CD4-positive, alpha-beta T cell (primary cell): Measurements from ENCODE around the gene PCGF3. TPM values are rescaled to one million over a fixed set of nuclear protein-coding genes. Genes with fewer than 3 reads are reported as not detected.
A peak's percentile ranks its signal among the peaks of the same experiment; 100 is the strongest.

ENCODE experiments used
- ATAC-seq: fragments of 200-7000 bp; cut with Tn5 transposase; one replicate; pipeline ENCODE4 v1.10.0; 2022; ENCODE audit warnings: mild to moderate bottlenecking; ENCODE audit not compliant: poor library complexity
- CTCF ChIA-PET: fragments of 350-600 bp; sonication (Branson Sonifier 250); formaldehyde crosslinking; loops from one replicate; lab custom pipeline; 2021; ENCODE audit warnings: antibody characterized with exemption, inconsistent platforms; lab: Charles Lee
- POLR2A ChIA-PET: fragments of 350-600 bp; sonication (Branson Sonifier 250); formaldehyde crosslinking; loops from one replicate; lab custom pipeline; 2021; ENCODE audit warnings: antibody characterized with exemption, inconsistent platforms; lab: Charles Lee
- DNase-seq, 14 experiments: peaks; one replicate each; pipeline ENCODE4 v3.0.0-alpha.2; 2013 to 2020; ENCODE audit warnings: mixed read lengths in 2 of 14
- H3K27ac ChIP-seq, 2 donors: one replicate each; pipeline versions ENCODE4 v1.5.1 to v1.7.0; 2013; ENCODE audit warnings: low read length in 2 of 2, low read depth in 1 of 2, mild to moderate bottlenecking in 1 of 2
- H3K27me3 ChIP-seq, 2 experiments: 1 replicate in 1 of 2; 2 replicates in 1 of 2; pipeline versions ENCODE4 v1.6.1 to v1.7.0; 2013; ENCODE audit warnings: low read length in 2 of 2, control low read depth in 1 of 2, mild to moderate bottlenecking in 1 of 2, moderate library complexity in 1 of 2; ENCODE audit not compliant: insufficient read depth in 2 of 2, control insufficient read depth in 1 of 2
- H3K36me3 ChIP-seq: one replicate; pipeline ENCODE4 v1.6.1; 2013; ENCODE audit warnings: low read length, control low read depth; ENCODE audit not compliant: insufficient read depth
- H3K4me1 ChIP-seq: one replicate; pipeline ENCODE4 v1.6.1; 2013; ENCODE audit warnings: low read length, control low read depth; ENCODE audit not compliant: insufficient read depth
- H3K4me3 ChIP-seq: one replicate; pipeline ENCODE4 v1.5.1; 2013; ENCODE audit warnings: mild to moderate bottlenecking, low read length, moderate library complexity
- H3K9me3 ChIP-seq, 2 experiments: 1 replicate in 1 of 2; 2 replicates in 1 of 2; pipeline versions ENCODE4 v1.6.1 to v1.7.0; 2013; ENCODE audit warnings: low read length in 2 of 2, mild to moderate bottlenecking in 2 of 2, control low read depth in 1 of 2, moderate library complexity in 1 of 2; ENCODE audit not compliant: control insufficient read depth in 1 of 2, insufficient read depth in 1 of 2
- H3K27ac Mint-ChIP-seq: one replicate; pipeline ENCODE4 v1.8.0; 2020; ENCODE audit warnings: mixed read lengths
- H3K27me3 Mint-ChIP-seq: one replicate; pipeline ENCODE4 v1.8.0; 2021; ENCODE audit warnings: mixed read lengths
- H3K36me3 Mint-ChIP-seq: one replicate; pipeline ENCODE4 v1.8.0; 2021; ENCODE audit warnings: low read depth, mixed read lengths
- H3K4me1 Mint-ChIP-seq: one replicate; pipeline ENCODE4 v1.8.0; 2021; ENCODE audit warnings: low read depth, mixed read lengths
- H3K4me3 Mint-ChIP-seq: one replicate; pipeline ENCODE4 v1.8.0; 2020; ENCODE audit warnings: mild to moderate bottlenecking, mixed read lengths
- H3K9me3 Mint-ChIP-seq: one replicate; pipeline ENCODE4 v1.8.0; 2020; ENCODE audit warnings: mixed read lengths
- intact Hi-C, 2 experiments: fragments of 100-400 bp; cut with DNase I in 1 of 2; cut with micrococcal nuclease in 1 of 2; formaldehyde crosslinking; loops; one replicate each; pipeline versions ENCODE4 v1.15.1 to v1.9.0; 2023 to 2025; cut with DNase I, micrococcal nuclease
- total RNA-seq, 174 experiments: library from RNA in 2 of 174; stranded (reverse) in 2 of 174; gene quantifications; one replicate each; pipeline ENCODE4 v1.2.3 and lab custom pipeline; 2021 to 2026
- TF ChIP-seq, protein P1 (sequence below): fragments of 200-600 bp; IDR thresholded peaks from one replicate; pipeline ENCODE4 v1.8.0; 2022; ENCODE audit warnings: antibody characterized with exemption, mild to moderate bottlenecking

Gene PCGF3
- total RNA-seq, 2 experiments from 2014 or later = 45.1 to 48.6 TPM

GRCh38 chr4:712093-712492, 6.5 kb downstream of the PCGF3 start:
- TF ChIP-seq, protein P1, sequence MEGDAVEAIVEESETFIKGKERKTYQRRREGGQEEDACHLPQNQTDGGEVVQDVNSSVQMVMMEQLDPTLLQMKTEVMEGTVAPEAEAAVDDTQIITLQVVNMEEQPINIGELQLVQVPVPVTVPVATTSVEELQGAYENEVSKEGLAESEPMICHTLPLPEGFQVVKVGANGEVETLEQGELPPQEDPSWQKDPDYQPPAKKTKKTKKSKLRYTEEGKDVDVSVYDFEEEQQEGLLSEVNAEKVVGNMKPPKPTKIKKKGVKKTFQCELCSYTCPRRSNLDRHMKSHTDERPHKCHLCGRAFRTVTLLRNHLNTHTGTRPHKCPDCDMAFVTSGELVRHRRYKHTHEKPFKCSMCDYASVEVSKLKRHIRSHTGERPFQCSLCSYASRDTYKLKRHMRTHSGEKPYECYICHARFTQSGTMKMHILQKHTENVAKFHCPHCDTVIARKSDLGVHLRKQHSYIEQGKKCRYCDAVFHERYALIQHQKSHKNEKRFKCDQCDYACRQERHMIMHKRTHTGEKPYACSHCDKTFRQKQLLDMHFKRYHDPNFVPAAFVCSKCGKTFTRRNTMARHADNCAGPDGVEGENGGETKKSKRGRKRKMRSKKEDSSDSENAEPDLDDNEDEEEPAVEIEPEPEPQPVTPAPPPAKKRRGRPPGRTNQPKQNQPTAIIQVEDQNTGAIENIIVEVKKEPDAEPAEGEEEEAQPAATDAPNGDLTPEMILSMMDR = no peak
- ChIA-PET CTCF (no interaction called here), POLR2A (no interaction called here)
- Mint-ChIP-seq H3K27me3 (no peaks in the 10 kb centered on the region), H3K36me3 (no peaks in the 10 kb centered on the region), H3K4me1 (peaks cover 32% of the 10 kb centered on the region), H3K9me3 (no peaks in the 10 kb centered on the region), H3K27ac (no peak overlapping the region), H3K4me3 (no peak overlapping the region)
- Histone ChIP-seq H3K36me3 (peaks cover 17% of the 10 kb centered on the region), H3K4me1 (peaks cover 25% of the 10 kb centered on the region), H3K9me3 (no peaks in the 10 kb centered on the region), H3K4me3 (no peak overlapping the region), H3K27me3 (no peaks in the 10 kb centered on the region), H3K27ac (no peak overlapping the region)
- ATAC-seq (no peak), DNase-seq (no peak)
- intact Hi-C loops = no loop called here

DNA sequence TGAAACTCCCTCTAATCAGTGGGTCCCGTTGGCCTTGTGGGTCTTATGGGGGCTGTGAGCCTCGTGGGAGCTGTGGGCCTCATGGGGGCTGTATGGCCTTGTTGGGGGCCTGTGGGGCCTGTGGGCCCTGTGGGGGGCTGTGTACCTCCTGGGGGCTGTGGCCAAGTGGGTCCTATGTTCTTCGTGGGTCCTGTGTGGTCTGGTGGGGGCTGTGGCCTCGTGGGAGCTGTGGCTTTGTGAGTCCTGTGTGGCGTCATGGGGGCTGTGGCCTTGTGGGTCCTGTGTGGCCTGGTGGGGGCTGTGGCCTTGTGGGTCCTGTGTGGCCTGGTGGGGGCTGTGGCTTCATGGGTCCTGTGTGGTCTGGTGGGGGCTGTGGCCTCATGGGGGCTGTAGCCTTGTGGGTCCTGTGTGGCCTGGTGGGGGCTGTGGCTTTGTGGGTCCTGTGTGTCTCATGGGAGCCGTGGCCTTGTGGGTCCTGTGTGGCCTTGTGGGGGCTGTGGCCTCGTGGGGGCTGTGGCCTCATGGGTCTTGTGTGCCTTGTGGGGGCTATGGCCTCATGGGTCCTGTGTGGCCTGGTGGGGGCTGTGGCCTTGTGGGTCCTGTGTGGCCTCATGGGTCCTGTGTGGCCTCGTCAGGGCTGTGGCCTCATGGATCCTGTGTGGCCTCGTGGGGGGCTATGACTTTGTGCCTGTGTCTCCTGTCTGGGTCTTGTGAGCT, 7.4 kb downstream of the PCGF3 start:
- no peaks in the 10 kb centered on the region for H3K36me3 Mint-ChIP-seq
- peaks cover 16% of the 10 kb centered on the region for H3K4me1 ChIP-seq
- DNase-seq (peak in 1 of 14 experiments; percentile 18), ATAC-seq (no peak)
- no peak overlapping the region for H3K4me3 Mint-ChIP-seq
- ChIA-PET CTCF (no interaction called here), POLR2A (no interaction called here)
- H3K27me3 ChIP-seq = no peaks in the 10 kb centered on the region
- intact Hi-C loops = no loop called here
- TF ChIP-seq, protein P1 = no peak
- H3K4me1 Mint-ChIP-seq = peaks cover 32% of the 10 kb centered on the region
- no peak overlapping the region for H3K27ac ChIP-seq
- no peak overlapping the region for H3K27ac Mint-ChIP-seq
- H3K9me3 ChIP-seq = no peaks in the 10 kb centered on the region
- H3K36me3 ChIP-seq = peaks cover 17% of the 10 kb centered on the region
- no peaks in the 10 kb centered on the region for H3K9me3 Mint-ChIP-seq
- H3K27me3 Mint-ChIP-seq = no peaks in the 10 kb centered on the region
- H3K4me3 ChIP-seq = no peak overlapping the region

DNA sequence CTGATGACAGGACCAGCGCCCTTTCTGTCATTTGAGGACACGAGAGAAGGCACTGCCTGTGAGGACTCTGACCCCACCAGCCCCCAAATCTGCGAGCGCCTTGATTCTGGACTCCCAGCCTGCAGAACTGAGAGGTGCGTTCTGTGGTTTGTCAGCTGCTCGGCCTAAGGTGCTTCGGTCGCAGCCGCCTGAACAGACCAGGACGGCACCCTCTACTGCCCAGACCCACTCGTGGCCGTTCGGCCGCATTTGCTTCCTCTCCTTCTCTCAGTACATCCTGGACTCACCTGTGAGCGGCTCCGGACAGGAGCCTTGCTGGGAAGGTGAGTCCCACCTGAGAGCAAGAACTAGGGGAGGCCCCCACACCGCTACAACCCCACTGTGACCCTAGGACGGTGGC, 8.5 kb downstream of the PCGF3 start:
- Mint-ChIP-seq H3K36me3 (no peaks in the 10 kb centered on the region), H3K27me3 (no peaks in the 10 kb centered on the region), H3K9me3 (no peaks in the 10 kb centered on the region), H3K27ac (no peak overlapping the region), H3K4me1 (peaks cover 25% of the 10 kb centered on the region), H3K4me3 (no peak overlapping the region)
- Histone ChIP-seq H3K27me3 (no peaks in the 10 kb centered on the region), H3K27ac (no peak overlapping the region), H3K36me3 (peaks cover 11% of the 10 kb centered on the region), H3K4me1 (peaks cover 10% of the 10 kb centered on the region), H3K4me3 (no peak overlapping the region), H3K9me3 (no peaks in the 10 kb centered on the region)
- intact Hi-C loops = no loop called here
- ChIA-PET CTCF (no interaction called here), POLR2A (no interaction called here)
- no peak for DNase-seq
- no peak for ATAC-seq
- TF ChIP-seq, protein P1 = no peak
